Tongue (tissue), 2 donors: ENCODE results near the gene SAP30. TPM values are rescaled to one million over a fixed set of nuclear protein-coding genes. Genes with fewer than 3 reads are reported as not detected.
A peak's percentile ranks its signal among the peaks of the same experiment; 100 is the strongest.

ENCODE experiments used
- DNase-seq: peaks from one replicate; pipeline ENCODE4 v3.0.0-alpha.2; 2015
- total RNA-seq: library from RNA; depleted of rRNA; stranded (reverse); fragments of >200 nt; gene quantifications from one replicate; pipeline ENCODE4 v1.2.3, GENCODE V29; 2014

The SAP30 gene
- total RNA-seq, 1 donor from 2014 or later: 21.1 TPM

DNA sequence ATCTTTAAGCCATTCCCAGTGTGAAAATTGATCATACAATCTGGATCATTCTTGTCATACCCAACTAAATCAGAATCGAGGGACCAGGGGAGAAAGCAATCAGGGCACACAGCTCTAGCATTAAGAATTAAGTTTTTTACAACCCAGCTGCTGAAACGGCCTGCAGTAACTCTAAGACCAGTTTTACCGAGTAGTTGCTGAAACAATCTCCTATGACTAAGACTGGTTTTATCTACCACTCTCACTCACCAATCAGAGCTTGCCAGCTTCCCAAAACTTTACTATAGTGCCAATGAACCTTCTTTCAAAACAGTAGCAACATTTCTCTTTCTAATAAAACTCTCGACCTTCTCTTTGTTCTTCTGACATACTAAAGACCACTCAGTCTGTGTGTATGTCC lies 2.8 kb upstream of the SAP30 start:
- DNase-seq: peak; percentile 13

DNA sequence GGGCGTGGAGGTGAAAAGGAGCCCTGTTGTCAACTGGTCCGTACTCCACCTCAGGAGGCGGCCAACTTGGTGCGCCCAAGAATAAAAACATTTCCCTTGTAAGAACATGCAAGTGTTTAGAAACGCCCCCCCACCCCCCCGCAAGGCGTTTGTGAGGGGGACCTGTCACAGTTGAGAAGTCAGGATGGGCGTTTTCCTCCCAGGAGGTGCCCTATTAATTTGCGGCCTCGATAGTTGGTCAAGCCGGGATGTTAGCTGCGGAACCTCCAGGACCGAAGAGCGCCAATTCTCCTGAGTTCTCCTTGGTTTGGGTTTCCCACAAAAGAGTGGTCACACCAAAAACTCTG lies 651 bp upstream of the SAP30 start:
- DNase-seq: no peak

DNA sequence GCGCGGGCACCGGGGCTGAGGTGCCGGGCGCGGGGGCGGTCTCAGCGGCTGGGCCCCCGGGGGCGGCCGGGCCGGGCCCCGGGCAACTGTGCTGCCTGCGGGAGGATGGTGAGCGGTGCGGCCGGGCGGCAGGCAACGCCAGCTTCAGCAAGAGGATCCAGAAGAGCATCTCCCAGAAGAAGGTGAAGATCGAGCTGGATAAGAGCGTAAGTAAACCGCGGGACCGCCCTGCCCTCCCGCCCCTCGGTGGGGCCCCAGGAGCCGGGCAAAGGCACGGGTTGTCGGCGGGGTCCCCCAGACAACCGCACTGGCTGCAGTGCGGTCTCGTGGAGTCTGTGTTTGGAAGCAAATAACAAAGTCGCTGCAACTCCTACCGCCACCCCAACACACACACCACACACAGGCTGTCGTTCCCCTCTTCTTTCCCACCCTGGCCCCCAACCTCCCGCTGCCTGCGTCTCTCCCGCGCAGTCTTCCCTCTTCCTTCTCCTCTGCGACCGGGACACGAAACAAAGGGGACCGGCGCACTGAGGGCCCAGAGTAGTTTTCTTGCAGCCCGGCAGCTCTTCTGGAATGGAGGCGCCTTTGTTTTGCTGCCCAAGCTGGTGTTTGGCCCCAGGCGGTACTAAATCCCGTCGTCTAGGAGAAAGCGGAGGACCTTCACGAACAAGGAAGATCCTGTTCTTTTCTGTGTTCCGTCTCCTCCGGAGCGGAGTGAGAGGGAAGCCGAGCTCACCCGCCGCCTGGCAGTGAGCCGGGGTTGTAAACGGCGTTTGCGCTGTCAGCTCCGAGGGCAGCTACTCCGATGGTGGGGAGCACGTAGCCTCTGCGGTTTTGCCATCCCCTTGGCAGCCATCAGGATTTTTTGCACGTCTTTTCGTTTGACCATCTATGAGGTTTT lies 788 bp downstream of the SAP30 start:
- peak; percentile 89 for DNase-seq

DNA sequence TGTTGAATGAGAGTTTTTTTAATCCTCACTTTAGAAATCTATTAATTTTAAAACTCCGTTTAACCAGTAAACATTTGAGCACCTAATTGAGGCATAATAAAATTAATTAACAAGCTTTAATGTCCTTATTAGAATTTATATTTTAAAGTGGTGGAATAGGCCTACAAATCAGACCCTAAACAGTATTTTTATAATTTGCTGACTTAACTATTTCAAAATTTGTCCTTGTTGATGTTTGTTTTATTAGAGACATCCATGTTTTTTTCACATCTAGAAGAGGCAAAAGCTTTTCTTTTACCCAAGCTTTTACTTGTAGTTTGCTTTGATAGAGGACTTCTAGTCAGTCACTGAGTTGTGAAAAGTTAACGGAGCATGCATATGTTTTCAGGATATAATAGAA lies 3.8 kb downstream of the SAP30 start:
- DNase-seq: no peak

DNA sequence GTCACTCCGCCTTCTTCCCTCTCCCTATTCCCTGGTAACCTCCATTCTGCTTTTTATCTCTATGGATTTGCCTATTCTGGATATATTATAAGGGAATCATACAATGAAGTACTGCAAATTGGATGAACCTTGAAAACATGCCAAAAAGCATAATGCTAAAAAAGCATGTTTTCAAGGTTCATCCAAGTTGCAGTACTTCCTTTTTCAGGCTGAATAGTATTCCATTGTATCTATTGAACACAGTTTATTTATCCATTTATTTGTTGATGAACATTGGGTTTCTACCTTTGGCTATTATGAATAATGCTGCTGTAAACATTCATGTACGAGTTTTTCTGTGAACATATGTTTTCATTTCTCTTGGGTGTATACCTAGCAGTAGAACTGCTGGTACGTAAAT lies 9.2 kb downstream of the SAP30 start:
- DNase-seq: no peak

DNA sequence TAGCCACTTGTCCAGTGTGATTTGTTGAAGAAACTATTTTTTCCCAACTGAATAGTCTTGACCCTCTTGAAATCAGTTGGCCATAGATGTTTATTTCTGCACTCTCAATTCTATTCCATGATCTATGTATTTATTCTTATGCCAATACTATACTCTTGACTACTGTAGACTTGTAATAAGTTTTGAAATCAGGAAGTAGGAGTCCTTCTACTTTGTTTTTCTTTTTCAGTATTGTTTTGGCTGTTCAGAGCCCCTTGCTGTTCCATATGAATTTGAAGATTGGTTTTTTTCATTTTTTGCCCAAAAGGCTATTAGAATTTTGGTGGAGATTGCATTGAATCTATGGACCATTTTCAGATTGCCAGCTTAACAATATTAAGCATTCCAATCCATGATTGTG lies 10.2 kb downstream of the SAP30 start:
- no peak for DNase-seq

DNA sequence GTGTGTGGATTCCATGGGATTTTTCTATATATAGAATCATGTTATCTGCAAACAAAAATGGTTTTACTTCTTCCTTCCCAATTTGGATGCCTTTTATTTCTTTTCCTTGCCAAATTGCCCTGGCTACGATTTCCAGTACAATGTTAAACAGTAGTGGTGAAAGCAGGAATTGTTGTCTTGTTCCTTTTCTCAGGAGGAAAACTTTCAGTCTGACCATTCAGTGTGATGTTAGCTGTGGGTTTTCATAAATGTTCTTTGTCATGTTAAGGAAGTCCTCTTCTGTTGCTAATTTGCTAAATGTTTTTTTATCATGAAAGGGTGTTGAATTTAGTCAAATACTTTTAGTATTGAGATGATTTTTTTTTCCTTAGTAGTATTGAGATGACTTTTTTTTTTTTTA lies 10.9 kb downstream of the SAP30 start:
- DNase-seq: no peak

DNA sequence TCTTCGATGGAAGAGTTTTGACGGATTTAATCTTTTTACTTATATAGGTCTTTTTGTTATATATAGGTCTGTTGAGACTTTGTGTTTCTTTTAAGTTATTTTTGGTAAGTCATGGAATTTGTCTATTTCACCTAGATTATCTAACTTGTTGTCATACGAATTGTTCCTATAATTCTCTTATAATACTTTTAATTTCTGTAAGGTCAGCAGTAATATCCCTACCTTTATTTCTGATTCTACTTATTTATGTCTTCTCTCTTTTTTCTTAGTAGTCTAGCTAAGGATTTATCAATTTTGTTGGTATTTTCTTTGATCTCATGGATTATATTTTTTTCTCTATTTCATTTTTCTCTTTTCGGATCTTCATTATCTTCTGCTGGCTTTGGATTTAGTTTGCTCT lies 11.6 kb downstream of the SAP30 start:
- DNase-seq: no peak

DNA sequence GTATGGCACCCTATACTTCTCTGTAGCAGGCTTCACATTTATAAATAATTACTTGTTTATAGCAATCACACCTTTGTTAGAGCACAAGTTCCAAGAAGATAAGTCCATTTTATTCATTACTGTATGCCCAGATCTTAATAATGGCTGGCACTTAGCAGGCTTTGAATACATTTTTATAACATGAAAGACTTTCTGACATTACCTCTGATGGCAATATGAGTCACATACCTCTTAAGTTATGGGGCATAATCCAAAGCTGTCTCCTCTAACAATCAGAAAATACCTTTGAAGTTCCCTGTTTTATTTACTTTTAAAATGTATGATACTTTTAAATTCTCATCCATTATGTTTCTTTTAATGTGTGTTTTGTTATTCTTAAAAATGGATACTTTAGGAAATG lies 16.0 kb downstream of the SAP30 start:
- no peak for DNase-seq

DNA sequence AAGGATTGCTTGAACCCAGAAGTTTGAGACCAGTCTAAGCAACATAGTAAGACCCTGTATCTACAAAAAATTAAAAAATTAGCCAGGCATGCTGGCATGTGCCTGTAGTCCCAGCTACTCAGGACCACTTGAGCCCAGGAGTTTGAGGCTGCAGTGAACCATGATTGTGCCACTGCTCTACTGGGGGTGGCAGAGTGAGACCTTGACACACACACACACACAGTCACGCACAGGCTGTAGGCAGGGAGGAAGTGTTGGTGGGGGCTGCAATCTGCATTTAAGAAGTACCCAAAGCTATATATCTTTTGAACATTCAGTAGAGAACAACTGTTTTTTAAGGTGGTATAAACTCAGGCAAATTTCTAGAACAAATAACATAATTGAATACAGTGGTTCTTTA lies 20.9 kb downstream of the SAP30 start:
- DNase-seq: no peak

DNA sequence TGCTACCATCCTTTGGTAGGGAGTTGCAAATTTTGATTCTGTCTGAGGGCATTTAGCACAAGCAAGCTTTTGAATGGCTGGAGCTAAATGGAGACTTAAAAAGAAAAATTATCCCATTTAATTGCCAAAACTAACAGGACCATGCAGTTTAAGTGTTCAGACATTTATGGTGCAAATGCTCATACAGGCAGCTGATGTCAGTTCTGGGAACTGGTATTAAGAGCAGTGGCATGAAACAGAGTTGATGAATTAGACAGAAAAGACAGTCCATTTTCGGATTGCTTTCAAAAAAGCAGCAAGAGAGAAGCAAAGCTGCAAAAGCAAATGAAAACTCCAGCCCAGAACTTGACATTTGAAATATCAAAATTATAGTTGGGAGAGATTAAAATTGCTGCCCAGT lies 26.9 kb downstream of the SAP30 start:
- no peak for DNase-seq

DNA sequence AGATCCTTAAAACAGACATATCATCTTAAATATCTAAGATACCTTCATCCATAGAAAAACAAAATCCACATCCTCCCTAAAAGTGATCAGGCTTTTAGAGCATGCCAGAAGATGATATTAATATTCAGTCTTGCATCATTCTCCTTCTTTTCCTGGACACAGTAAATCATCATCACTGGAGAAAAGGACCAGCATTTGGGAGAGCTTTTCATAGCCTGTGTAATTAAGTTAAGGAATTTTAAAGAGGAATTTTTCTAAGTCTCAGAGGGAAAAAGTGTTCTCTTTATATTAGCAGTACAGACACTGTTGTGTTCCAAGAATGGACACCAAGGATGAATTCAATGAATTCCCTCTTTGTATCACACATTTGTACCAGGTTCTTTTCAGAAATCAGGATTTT lies 27.5 kb downstream of the SAP30 start:
- DNase-seq: no peak

DNA sequence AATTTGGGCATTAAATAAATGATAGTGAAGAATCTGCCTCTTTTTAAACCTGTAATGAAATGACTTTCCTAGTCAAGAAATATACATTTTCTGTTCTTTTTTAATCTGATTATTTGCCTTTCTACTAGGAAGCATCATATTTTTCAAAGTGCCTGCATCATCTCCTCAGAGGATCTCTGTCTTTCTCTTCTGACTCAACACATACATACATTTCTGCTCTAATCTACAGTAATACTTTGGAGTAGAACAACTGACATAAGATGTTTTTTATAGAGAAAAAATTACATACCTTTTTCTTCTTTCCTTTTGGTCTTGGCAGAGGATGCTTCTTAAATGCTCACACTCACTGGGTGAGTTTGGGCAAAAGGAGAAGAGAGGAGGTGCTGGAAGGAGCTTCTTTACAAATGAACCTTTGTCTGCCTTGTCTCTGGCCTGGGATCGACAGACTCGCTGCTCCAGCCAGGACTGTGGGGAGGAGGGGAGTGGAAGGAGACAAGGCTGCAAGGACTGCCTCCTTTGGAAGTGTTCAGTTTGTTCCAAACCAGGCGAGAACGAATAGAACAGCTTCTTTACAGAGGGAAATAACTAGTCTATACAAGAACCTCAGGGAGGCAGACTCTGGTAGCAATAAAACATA lies 28.1 kb downstream of the SAP30 start, which contains the start of gene SCRG1:
TSS of gene SCRG1 (minus strand) at position 338 of the 637 bp plus-strand sequence. CDS start 7,702 bp downstream, outside the sequence.
- peak; percentile 81 for DNase-seq

DNA sequence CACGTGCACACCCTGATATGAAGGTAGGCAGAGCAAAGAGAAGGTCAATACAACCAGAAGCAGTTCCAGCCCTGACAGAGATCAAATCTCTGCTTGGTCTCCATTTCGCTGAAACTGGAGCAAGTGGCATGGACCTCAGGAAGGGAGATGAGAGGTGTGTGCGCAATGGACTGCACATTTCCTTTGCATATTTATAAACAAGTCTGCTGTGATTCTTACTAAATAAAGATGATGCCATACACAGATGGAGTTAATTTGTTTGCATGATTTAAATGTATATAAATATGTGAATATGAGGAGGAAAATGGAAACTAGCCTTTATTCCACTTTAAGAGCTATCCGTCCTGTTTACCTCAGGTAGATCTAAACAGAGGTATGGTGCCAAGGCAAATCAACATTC lies 30.3 kb downstream of the SAP30 start:
- DNase-seq: no peak

DNA sequence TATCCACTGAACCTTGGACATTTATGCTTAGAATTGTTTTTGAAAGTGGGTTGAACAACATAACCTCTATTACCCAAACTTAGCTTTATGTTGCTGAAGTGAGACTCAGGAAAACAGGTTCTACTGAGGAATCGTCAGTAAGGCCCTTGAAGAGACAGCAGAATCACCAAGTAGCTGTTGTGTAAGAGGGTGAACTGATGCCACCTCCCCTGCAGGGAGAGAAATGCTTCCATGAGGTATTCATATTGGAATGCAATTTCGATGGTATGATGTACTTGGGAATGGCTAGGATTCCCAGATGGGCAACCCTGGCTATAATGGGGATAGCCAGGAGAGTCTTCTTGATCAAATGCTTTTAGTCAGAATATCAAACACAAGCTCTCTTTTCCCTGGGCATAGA lies 32.3 kb downstream of the SAP30 start:
- no peak for DNase-seq

DNA sequence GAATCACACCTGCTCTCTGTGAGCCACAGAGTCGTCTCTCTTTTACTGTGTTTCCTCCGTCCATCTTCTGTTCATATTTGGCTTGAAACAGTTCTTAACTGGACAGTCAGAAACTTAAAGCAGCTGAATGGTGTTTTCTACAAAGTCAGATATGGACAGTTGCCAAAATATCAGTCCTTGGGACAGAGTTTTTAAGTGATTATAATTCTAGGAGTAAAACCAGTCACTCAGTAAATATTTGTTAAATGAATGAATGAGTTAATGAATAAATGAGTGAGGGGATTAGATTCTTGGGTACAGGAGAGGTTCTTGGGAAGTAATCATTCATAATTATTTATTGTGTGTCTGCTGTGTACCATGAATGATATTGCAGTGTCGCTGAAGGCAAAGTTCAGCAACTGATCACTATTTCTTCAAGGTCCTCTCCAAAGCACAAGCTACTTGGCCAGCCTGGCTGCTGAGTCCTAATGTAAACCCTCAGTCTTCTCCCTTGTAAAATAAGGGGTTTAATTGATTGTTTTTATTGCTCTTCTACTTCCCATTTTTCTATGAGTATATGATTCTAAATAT lies 33.6 kb downstream of the SAP30 start:
- DNase-seq: no peak

DNA sequence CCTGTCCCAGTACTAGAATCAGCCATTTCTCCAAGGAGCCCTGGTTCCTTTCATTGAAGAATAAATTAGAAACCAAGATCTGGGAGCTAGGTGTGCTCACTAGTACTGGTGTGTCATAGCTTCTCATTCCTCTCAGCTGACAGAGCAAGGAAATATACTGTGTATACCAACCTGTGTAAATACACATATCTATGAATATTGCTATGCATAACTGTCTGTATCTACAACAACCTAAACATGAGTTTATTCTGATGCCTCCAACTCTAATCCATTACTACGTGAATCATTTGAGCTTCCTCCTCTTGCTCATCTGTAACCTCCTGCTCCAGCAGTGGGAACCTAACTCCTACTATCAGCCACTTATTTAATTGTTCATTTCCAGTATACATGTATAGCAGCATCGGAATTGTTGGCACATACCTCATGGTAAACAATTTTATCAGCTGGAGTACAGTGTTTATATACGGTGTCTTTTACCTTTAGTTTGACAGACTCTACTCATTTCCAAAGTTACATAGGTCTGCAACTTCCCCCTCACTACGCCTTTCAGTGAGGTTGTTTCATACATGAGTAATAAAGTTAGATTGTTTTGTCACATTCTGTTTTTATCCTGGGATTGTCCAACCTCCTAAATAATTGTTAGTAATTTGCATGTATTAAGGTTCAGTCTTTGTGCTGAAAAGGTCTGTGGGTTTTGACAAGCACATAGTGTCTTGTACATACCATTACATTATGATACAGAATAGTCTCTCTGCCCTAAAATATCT lies 35.3 kb downstream of the SAP30 start:
- no peak for DNase-seq

DNA sequence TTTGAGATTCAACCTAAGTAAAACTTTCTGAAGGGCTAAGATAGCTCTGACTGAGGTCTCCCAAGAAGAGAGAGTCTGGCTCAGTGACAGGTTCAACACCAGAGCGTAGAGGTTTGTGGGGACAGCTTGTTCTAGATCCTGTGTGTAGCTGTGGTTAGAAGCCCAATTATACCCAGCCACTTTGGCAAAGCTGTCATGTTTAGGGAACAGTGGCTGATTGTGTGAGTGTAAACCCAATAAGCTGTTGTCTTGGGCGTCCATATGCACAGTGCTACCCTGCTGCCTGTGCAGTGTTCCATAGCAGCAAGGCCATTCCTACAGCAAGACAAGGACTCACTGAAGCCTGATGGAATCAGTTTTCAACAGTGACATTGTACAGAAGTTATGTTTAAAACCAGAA lies 39.3 kb downstream of the SAP30 start:
- DNase-seq: no peak

DNA sequence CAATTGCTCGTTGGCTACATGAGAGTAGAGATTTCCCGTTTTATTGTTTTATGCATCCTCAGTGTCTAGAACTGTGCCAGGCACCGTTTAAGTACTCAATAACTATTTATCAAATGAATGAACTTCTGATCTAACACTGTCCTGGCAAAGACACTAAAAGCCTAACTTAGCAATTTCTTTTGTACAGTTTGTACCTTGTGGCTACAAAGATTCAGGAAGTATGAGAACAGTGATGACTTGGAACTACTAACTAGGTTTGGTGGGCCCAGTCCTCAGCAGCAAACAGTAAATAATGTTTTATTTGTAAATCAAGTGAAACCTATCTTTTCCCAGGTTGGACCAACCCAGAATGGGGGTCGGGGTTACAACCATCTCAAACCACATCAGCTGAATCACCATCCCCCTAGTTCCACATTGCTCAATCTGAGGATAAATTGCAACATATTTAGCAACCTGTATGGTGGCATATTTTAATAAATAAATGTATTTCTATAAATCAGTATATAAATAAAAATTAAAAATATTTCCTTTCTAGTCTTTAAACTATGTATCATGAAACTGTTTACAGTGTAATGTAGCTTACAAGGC lies 40.4 kb downstream of the SAP30 start:
- DNase-seq: no peak

DNA sequence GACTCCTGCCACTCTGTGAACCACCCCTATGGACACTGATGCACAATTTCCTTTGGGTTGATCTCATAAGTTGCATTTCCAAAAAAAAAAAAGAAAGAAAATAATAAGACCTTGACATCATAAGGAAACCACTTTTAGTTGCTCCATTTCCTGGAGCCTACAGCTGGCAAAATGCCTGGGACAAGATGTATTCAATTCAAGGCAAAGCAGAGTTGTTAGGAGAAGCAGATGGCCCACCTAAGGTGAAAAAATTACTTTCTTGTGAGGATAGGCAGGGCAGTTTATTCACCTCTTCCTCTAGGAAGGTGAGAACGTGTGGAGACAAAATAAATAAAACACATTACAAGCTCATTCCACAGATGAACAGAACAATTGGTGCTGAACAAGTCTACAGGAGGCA lies 42.3 kb downstream of the SAP30 start:
- DNase-seq: peak; percentile 50

DNA sequence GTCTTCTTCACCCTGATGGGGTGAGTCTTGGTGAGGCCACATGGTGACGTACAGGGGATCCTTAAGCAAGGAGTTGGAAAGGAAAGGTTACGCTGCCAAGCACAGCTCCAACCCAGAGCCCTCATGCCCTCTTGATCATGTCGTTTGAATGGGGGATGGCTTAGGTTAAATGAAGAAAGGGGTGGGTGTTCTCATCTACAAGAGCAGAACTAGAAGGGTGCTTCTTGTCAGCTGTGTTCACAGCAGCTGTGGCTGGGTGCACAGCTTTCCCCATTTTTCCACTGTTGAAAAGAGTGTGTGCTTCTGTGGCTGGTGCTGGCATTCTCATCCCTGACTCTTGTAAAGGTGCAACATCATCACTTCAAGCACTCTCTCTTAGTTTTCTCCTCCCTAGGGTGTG lies 43.7 kb downstream of the SAP30 start:
- DNase-seq: no peak

DNA sequence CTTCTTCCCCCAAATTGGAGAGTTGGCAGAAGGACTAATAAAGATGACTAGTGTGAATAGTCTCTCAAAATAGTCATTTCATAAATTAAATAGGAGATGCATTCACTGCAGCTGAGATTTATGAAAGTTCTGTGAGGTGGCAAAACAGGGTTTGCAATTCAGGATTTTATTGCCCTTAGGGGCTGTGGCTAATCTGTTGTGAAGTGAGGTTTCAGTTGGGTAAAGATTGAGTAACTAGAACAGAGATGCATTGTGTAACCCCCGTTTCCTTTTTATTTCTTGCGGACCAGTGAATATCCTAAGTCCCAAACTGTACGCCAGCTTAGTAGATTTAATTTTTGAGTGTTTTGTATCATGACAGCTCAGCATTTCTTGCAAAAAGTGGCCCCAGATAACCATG lies 44.3 kb downstream of the SAP30 start:
- no peak for DNase-seq
